ENCODE results near the gene C1QL4.

C1QL4 gene

DNA sequence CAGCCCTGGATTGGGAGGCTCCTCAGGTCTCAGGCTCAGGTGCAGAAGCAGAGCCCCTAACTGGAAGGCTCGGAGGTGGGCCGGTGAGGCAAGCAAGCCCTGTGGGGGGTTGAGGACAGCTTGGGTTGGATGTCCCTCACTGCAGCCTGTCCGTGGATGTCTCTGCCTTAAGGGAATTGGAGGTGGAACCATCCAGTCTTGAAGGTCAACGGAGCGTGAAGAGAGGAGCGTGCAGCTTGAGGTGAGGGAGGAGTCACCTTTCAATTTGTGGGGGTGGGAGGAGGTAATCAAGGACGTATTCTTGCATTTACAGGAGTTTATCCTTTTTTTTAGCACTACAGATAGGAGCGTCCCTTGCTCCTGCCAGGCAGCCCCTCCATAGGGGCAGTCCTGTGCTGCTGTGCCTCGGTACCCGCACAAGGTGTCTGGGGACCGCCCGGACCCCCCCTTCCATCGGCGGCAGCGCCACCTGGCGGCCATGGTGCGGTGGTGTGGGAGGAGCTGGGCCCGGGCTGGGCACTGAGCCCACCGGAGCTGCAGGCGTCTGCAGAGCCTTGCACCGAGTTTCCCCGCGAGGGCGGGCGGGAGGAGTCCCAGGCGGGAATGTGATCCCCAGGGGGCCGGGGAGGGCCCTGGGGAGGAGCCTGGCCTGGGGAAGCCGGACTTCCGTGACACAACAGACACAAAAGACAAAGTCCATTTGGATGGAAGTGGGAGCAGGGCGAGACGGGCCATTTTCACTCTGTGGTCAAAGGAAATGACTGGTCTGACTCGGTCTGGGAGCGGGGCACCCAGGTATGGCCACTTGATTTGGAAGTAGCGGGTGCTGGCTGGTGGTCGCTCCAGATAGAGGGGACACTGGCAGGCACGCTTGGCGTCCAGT lies 10.6 kb upstream of the C1QL4 start:
- no peaks in the 10 kb centered on the region for H3K27me3 ChIP-seq (ENCODE audit: insufficient read depth, low read length, poor library complexity)
- H2AFZ ChIP-seq (ENCODE audit: low read depth, low read length): peak overlapping the region; percentile 71
- peak; percentile 94 for TF ChIP-seq CTCF (IDR thresholded peaks at IDR 0.05; ENCODE audit: borderline replicate concordance, extremely low read depth, low read length, poor library complexity, severe bottlenecking)
- TF ChIP-seq EZH2 (IDR thresholded peaks at IDR 0.05; ENCODE audit: borderline replicate concordance, low read depth, low read length, severe bottlenecking): no peak
- H3K36me3 ChIP-seq (ENCODE audit: insufficient read depth, low read length): no peaks in the 10 kb centered on the region
- no peaks in the 10 kb centered on the region for H3K79me2 ChIP-seq (ENCODE audit: insufficient read depth, low read length)
- no peaks in the 10 kb centered on the region for H3K9me3 ChIP-seq (ENCODE audit: insufficient read depth, low read length, severe bottlenecking)
- peaks cover 10% of the 10 kb centered on the region for H3K4me1 ChIP-seq (ENCODE audit: insufficient read depth, low read length)
- H3K9ac ChIP-seq (ENCODE audit: low read depth, low read length): 0 out of 2 replicates have a peak overlapping the region, but pooled peaks have one; percentile 20
- H3K27ac ChIP-seq (ENCODE audit: low read length): no peak overlapping the region
- H3K4me3 ChIP-seq (ENCODE audit: low read depth in 1 of 2, low read length in 2 of 2): peak overlapping the region in 1 of 2 experiments; percentile 28; a peak in 1 of 4 replicates
- H4K20me1 ChIP-seq (ENCODE audit: insufficient read depth, low read length): 0 out of 2 replicates have a peak, but pooled peaks cover 4% of the 10 kb centered on the region
- ATAC-seq (ENCODE audit: insufficient read depth, low read depth) (peak; percentile 100), DNase-seq (peak; percentile 82)
- H3K4me2 ChIP-seq (ENCODE audit: insufficient read depth, low read length): peak overlapping the region; percentile 61

DNA sequence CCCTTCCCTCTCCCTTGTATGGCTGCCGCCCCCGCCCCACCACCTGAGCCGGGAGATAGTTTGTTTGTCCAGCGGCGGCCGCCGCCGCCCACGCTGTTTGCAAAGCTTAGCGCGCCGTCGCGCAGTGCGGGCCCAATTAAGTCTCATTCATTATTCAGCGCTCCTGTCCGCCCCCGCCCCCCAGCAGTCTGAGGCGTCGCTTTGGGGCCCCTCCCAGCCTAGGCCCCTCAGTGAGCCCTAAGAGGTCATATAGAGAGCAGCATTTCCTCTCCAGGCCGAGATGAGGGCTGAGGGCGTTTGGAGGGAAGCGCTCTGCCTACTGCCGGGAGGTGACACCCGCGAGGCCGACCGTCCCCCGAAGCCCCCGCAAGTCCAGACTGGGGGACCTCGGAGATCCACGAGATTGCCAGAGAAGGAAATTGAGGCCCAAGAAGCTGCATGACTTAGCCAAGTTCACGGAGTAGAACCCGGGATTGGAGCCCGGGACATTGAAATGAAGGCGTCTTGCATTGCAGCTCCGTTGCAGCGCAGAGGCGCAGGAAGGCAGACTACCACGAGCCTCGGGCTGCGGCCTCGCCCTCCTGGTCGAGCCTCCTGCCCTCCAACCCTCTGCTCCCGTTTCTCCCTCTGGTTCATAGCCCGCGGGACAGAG lies 9.8 kb upstream of the C1QL4 start, which contains the start of gene DNAJC22:
Gene DNAJC22, plus strand, starts transcription at position 230 of the 652 bp plus-strand sequence. CDS start 1,985 bp downstream, outside the sequence.
- H4K20me1 ChIP-seq (ENCODE audit: insufficient read depth, low read length): 0 out of 2 replicates have a peak, but pooled peaks cover 4% of the 10 kb centered on the region
- 0 out of 2 replicates have a peak within 1 kb of the TSS, but pooled peaks have one; percentile 20 for H3K9ac ChIP-seq (ENCODE audit: low read depth, low read length)
- no peak for TF ChIP-seq CTCF (IDR thresholded peaks at IDR 0.05; ENCODE audit: borderline replicate concordance, extremely low read depth, low read length, poor library complexity, severe bottlenecking)
- TF ChIP-seq EZH2 (IDR thresholded peaks at IDR 0.05; ENCODE audit: borderline replicate concordance, low read depth, low read length, severe bottlenecking): no peak
- H3K4me1 ChIP-seq (ENCODE audit: insufficient read depth, low read length): peaks cover 10% of the 10 kb centered on the region
- no peaks in the 10 kb centered on the region for H3K79me2 ChIP-seq (ENCODE audit: insufficient read depth, low read length)
- H2AFZ ChIP-seq (ENCODE audit: low read depth, low read length): peak within 1 kb of the TSS; percentile 71
- no peaks in the 10 kb centered on the region for H3K36me3 ChIP-seq (ENCODE audit: insufficient read depth, low read length)
- DNase-seq (no peak), ATAC-seq (ENCODE audit: insufficient read depth, low read depth) (no peak)
- H3K4me2 ChIP-seq (ENCODE audit: insufficient read depth, low read length): peak within 1 kb of the TSS; percentile 61
- no peak within 1 kb of the TSS for H3K27ac ChIP-seq (ENCODE audit: low read length)
- no peaks in the 10 kb centered on the region for H3K27me3 ChIP-seq (ENCODE audit: insufficient read depth, low read length, poor library complexity)
- no peaks in the 10 kb centered on the region for H3K9me3 ChIP-seq (ENCODE audit: insufficient read depth, low read length, severe bottlenecking)
- peak within 1 kb of the TSS in 1 of 2 experiments; percentile 28; a peak in 1 of 4 replicates for H3K4me3 ChIP-seq (ENCODE audit: low read depth in 1 of 2, low read length in 2 of 2)

GRCh38 chr12:49345825-49346658 lies 9.1 kb upstream of the C1QL4 start:
- 0 out of 2 replicates have a peak, but pooled peaks cover 4% of the 10 kb centered on the region for H4K20me1 ChIP-seq (ENCODE audit: insufficient read depth, low read length)
- ATAC-seq (ENCODE audit: insufficient read depth, low read depth) (no peak), DNase-seq (no peak)
- H2AFZ ChIP-seq (ENCODE audit: low read depth, low read length): no peak overlapping the region
- no peaks in the 10 kb centered on the region for H3K36me3 ChIP-seq (ENCODE audit: insufficient read depth, low read length)
- TF ChIP-seq CTCF (IDR thresholded peaks at IDR 0.05; ENCODE audit: borderline replicate concordance, extremely low read depth, low read length, poor library complexity, severe bottlenecking): no peak
- no peak overlapping the region for H3K9ac ChIP-seq (ENCODE audit: low read depth, low read length)
- H3K27me3 ChIP-seq (ENCODE audit: insufficient read depth, low read length, poor library complexity): no peaks in the 10 kb centered on the region
- H3K4me3 ChIP-seq (ENCODE audit: low read depth in 1 of 2, low read length in 2 of 2): no peak overlapping the region
- peaks cover 10% of the 10 kb centered on the region for H3K4me1 ChIP-seq (ENCODE audit: insufficient read depth, low read length)
- no peak overlapping the region for H3K4me2 ChIP-seq (ENCODE audit: insufficient read depth, low read length)
- H3K27ac ChIP-seq (ENCODE audit: low read length): no peak overlapping the region
- no peaks in the 10 kb centered on the region for H3K79me2 ChIP-seq (ENCODE audit: insufficient read depth, low read length)
- no peaks in the 10 kb centered on the region for H3K9me3 ChIP-seq (ENCODE audit: insufficient read depth, low read length, severe bottlenecking)
